AG04449 (cell line): ENCODE results near the gene ADAMTS16.

Experiments used
- CTCF ChIA-PET: fragments of 350-600 bp; formaldehyde crosslinking; extraction: SDS; loops from one replicate; lab custom pipeline; 2021; ENCODE audit warnings: antibody characterized with exemption; lab: Yijun Ruan, JAX
- POLR2A ChIA-PET: fragments of 400-600, 350-600 bp; formaldehyde crosslinking; extraction: SDS; loops from one replicate; lab custom pipeline; 2020; ENCODE audit warnings: antibody characterized with exemption, inconsistent platforms; lab: Yijun Ruan, JAX
- DNase-seq: peaks from one replicate; pipeline ENCODE4 v3.0.0-alpha.2; 2010; ENCODE audit warnings: low read depth, low spot score
- H3K4me3 ChIP-seq: 2 replicates; pipeline ENCODE4 v1.5.1; 2011; ENCODE audit warnings: low read depth, mild to moderate bottlenecking, control low read depth, low read length
- TF ChIP-seq, protein P1 (sequence below): IDR thresholded peaks from one replicate; pipeline ENCODE4 v1.5.1; 2011; ENCODE audit warnings: mild to moderate bottlenecking, moderate library complexity, low read length, control low read depth, inconsistent platforms; ENCODE audit not compliant: insufficient read depth; ENCODE audit errors: missing control alignments

ADAMTS16 gene

GRCh38 chr5:5330728-5331452 is 190.8 kb downstream of the ADAMTS16 start:
- POLR2A ChIA-PET, result no interaction called here
- no peak for DNase-seq
- TF ChIP-seq, protein P1, sequence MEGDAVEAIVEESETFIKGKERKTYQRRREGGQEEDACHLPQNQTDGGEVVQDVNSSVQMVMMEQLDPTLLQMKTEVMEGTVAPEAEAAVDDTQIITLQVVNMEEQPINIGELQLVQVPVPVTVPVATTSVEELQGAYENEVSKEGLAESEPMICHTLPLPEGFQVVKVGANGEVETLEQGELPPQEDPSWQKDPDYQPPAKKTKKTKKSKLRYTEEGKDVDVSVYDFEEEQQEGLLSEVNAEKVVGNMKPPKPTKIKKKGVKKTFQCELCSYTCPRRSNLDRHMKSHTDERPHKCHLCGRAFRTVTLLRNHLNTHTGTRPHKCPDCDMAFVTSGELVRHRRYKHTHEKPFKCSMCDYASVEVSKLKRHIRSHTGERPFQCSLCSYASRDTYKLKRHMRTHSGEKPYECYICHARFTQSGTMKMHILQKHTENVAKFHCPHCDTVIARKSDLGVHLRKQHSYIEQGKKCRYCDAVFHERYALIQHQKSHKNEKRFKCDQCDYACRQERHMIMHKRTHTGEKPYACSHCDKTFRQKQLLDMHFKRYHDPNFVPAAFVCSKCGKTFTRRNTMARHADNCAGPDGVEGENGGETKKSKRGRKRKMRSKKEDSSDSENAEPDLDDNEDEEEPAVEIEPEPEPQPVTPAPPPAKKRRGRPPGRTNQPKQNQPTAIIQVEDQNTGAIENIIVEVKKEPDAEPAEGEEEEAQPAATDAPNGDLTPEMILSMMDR, result no peak
- no peak overlapping the region for H3K4me3 ChIP-seq
- CTCF ChIA-PET, result interaction anchor here (1.0 to 1.6 kb wide), 3 partner anchors 12 to 25 kb away, joined by 3 to 6 read pairs (median 3); no protein-coding TSS in a partner anchor

- no peak overlapping the region for H3K4me3 ChIP-seq
- ChIA-PET CTCF (no interaction called here), POLR2A (no interaction called here)
- no peak for DNase-seq
- TF ChIP-seq, protein P1, result no peak
These were observed 191.7 kb downstream of the ADAMTS16 start for GRCh38 chr5:5331848-5332247.

DNA sequence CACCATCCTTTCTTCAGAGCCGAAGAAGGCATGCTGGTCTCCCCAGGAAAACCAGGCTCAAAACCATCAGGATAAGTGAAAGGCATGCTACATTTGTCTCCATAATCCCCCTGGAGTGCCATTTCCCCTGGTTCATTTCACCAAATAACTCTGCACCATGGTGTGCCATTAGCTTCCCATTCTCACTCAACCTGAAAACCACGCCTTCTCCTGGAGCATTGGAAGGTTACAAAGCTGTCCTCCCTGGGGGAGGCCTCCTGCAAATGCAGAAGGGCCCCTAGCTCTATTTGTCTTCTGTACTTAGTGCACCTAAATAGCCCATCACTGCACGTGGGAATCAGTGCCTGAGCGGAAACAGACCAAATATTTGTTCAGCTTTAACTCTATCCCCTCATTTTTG is 192.2 kb downstream of the ADAMTS16 start:
- DNase-seq, result no peak
- no peak overlapping the region for H3K4me3 ChIP-seq
- ChIA-PET POLR2A (no interaction called here), CTCF (no interaction called here)
- TF ChIP-seq, protein P1, result no peak

DNA sequence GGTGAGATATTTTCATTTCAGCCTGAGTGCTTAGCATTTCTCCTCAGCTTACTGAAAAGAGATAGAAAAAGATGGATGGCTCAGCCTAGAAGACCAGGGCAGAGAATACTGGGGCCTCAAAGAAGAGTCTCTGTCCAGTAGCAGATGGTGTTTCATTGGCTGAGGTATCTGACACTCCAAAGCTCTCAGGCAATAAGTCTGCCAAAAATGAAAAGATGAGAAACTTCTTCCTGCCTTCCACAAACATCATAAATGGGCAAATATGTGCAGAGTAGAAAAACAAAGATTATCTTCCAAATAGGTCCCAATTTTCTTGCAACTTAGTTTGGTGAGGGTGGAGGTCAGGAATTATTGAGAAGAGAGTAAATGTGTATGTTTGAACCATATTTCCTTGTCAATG is 195.0 kb downstream of the ADAMTS16 start:
- TF ChIP-seq, protein P1, result no peak
- no peak for DNase-seq
- no peak overlapping the region for H3K4me3 ChIP-seq
- CTCF ChIA-PET, result interaction anchor here (1.0 to 1.4 kb wide), 2 partner anchors 12 to 195 kb away, joined by 4 read pairs; partner anchors contain the start of gene ADAMTS16
- POLR2A ChIA-PET, result interaction anchor here (1.0 to 1.1 kb wide), 2 partner anchors 19 to 31 kb away, joined by 3 to 4 read pairs; no protein-coding TSS in a partner anchor

GRCh38 chr5:5335700-5336264 is 195.7 kb downstream of the ADAMTS16 start:
- TF ChIP-seq, protein P1, result no peak
- no peak overlapping the region for H3K4me3 ChIP-seq
- peak; percentile 73 for DNase-seq
- ChIA-PET POLR2A (interaction anchor here (1.0 to 1.1 kb wide), 2 partner anchors 20 to 31 kb away, joined by 3 to 4 read pairs; no protein-coding TSS in a partner anchor), CTCF (interaction anchor here (1.5 kb wide), 1 partner anchor 8 kb away, joined by 4 read pairs; no protein-coding TSS in a partner anchor)

DNA sequence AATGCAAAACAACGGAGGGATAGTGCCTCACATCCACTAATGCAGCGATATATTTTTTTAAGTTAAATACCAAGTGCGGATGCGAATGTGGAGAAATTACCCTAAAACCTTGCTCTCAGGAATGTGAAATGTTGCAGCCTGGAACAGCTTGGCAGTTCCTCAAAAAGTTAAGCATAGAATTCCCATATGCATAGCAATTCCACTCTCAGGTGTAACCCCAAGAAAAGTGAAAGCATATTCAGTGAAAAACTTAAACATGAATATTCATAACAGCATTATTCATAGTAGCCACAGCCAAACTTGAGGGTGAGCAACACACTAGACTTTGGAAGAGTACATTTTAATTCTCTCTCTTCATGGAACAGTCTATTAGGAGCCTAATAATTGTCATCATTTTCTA is 199.1 kb downstream of the ADAMTS16 start:
- CTCF ChIA-PET, result interaction anchor here (1.0 kb wide), 1 partner anchor 22 kb away, joined by 3 read pairs; no protein-coding TSS in a partner anchor
- no peak for DNase-seq
- TF ChIP-seq, protein P1, result no peak
- H3K4me3 ChIP-seq, result no peak overlapping the region
- POLR2A ChIA-PET, result no interaction called here
